Aorta (tissue), 5 donors: ENCODE results near the gene VSIG1. TPM values are rescaled to one million over a fixed set of nuclear protein-coding genes. Genes with fewer than 3 reads are reported as not detected.

ENCODE experiments used
- ATAC-seq: fragments of 200-7000 bp; cut with Tn5 transposase; one replicate; pipeline ENCODE4 v1.9.1; 2022; ENCODE audit warnings: moderate library complexity; ENCODE audit not compliant: low FRiP score
- DNase-seq, 2 donors: peaks; one replicate each; pipeline ENCODE4 v3.0.0-alpha.2; 2020
- H3K27ac ChIP-seq, 2 donors: one replicate each; pipeline ENCODE4 v1.5.1; 2013; ENCODE audit warnings: low read length in 2 of 2, mild to moderate bottlenecking in 2 of 2, moderate library complexity in 2 of 2, control low read depth in 1 of 2, inconsistent platforms in 1 of 2, low read depth in 1 of 2
- H3K27me3 ChIP-seq, 2 donors: one replicate each; pipeline ENCODE4 v1.6.1; 2013; ENCODE audit warnings: control low read depth in 1 of 2, low read length in 1 of 2, mild to moderate bottlenecking in 1 of 2, moderate library complexity in 1 of 2; ENCODE audit not compliant: insufficient read depth in 2 of 2, control insufficient read depth in 1 of 2
- H3K36me3 ChIP-seq, 2 donors: one replicate each; pipeline ENCODE4 v1.6.1; 2013; ENCODE audit warnings: control low read depth in 1 of 2, low read length in 1 of 2, mild to moderate bottlenecking in 1 of 2; ENCODE audit not compliant: insufficient read depth in 2 of 2, control insufficient read depth in 1 of 2
- H3K4me1 ChIP-seq, 2 donors: one replicate each; pipeline ENCODE4 v1.6.1; 2013; ENCODE audit warnings: low read length in 2 of 2, control low read depth in 1 of 2, mild to moderate bottlenecking in 1 of 2, moderate library complexity in 1 of 2; ENCODE audit not compliant: insufficient read depth in 2 of 2, control insufficient read depth in 1 of 2
- H3K4me3 ChIP-seq, 2 donors: one replicate each; pipeline ENCODE4 v1.5.1; 2013; ENCODE audit warnings: low read length in 2 of 2, control low read depth in 1 of 2, mild to moderate bottlenecking in 1 of 2
- H3K9me3 ChIP-seq: one replicate; pipeline ENCODE4 v1.6.1; 2013; ENCODE audit warnings: mild to moderate bottlenecking, low read length; ENCODE audit not compliant: control insufficient read depth
- WGBS, 2 donors: extraction: QIAGEN DNeasy Blood & Tissue Kit; methylation state at CpG; one replicate each; pipeline ENCODE4 v1.1.7; 2013; 5-methylcytosine and 5-hydroxymethylcytosine counted together
- intact Hi-C, 2 donors: fragments of 100-400 bp; cut with DNase I; formaldehyde crosslinking; loops; one replicate each; pipeline versions ENCODE4 v1.14.2 to v1.15.0; 2022
- polyA plus RNA-seq, 2 donors: library from polyadenylated mRNA; stranded (reverse); fragments of 200-250 nt; gene quantifications; one replicate each; pipeline ENCODE4 v1.2.3, GENCODE V29; 2013
- total RNA-seq, 2 donors: library from RNA; stranded (reverse); fragmentation: NEBNext Ultra II Directional; extraction: Animal tissue kit (Norgen Biotek cat#: 25700); gene quantifications; one replicate each; pipeline ENCODE4 v1.2.1, GENCODE V29; 2021
- donor health status: healthy with polysubstance abuse.
- donor health status: Bipolar disorder and iron deficiency.
- donor health status: DM: no; HTN: no; CAD: no.
- donor health status: DM: no; HTN: no; CAD: no.
- donor health status: DM: yes; HTN: yes; CAD: no.

VSIG1 gene
- total and polyA plus RNA-seq, 4 donors: not detected

DNA sequence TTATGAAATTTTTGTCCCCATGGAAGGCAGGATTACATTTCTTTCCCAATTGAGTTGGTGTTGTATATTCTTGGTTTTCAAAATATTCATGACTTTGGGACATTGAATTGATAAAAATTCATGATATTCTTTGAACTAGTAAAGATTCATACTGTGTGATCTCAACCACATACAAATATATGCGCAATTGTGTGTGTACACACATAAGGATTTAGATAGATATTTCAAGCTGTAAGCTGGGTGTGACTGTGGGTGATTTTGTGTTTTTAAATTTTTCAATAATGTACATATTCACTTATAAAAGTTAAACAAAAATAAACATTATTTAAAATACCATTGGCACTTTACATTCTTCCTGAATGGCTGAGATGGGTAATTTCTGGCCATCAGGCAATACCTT lies 19.5 kb upstream of the VSIG1 start:
- H3K4me1 ChIP-seq: no peaks in the 10 kb centered on the region
- H3K27me3 ChIP-seq: no peaks in the 10 kb centered on the region
- H3K4me3 ChIP-seq: no peak overlapping the region
- intact Hi-C loops: no loop called here
- ATAC-seq: no peak
- H3K9me3 ChIP-seq: no peaks in the 10 kb centered on the region
- no peak for DNase-seq
- 89 to 100% methylated on average over 1 of the region's 1 CpG for WGBS, 2 donors
- H3K27ac ChIP-seq: no peak overlapping the region
- H3K36me3 ChIP-seq: no peaks in the 10 kb centered on the region

- no peak overlapping the region for H3K27ac ChIP-seq
- H3K4me1 ChIP-seq: no peaks in the 10 kb centered on the region
- WGBS, 2 donors: 54 to 58% methylated on average over 2 of the region's 2 CpGs
- no peaks in the 10 kb centered on the region for H3K27me3 ChIP-seq
- intact Hi-C loops: no loop called here
- ATAC-seq (no peak), DNase-seq (no peak)
- H3K36me3 ChIP-seq: no peaks in the 10 kb centered on the region
- H3K4me3 ChIP-seq: no peak overlapping the region
- H3K9me3 ChIP-seq: no peaks in the 10 kb centered on the region
Observed at GRCh38 chrX:108025954-108026600, 18.8 kb upstream of the VSIG1 start.

- Histone ChIP-seq H3K4me3 (no peak overlapping the region), H3K9me3 (no peaks in the 10 kb centered on the region), H3K4me1 (no peaks in the 10 kb centered on the region), H3K27me3 (no peaks in the 10 kb centered on the region), H3K36me3 (no peaks in the 10 kb centered on the region), H3K27ac (no peak overlapping the region)
- WGBS, 2 donors: 35 to 59% methylated on average over 1 of the region's 1 CpG
- DNase-seq (no peak), ATAC-seq (no peak)
- intact Hi-C loops: no loop called here
Observed at GRCh38 chrX:108028854-108029253, 16.0 kb upstream of the VSIG1 start.

- H3K4me3 ChIP-seq: no peak overlapping the region
- H3K27me3 ChIP-seq: no peaks in the 10 kb centered on the region
- intact Hi-C loops: no loop called here
- WGBS, 2 donors: 72 to 87% methylated on average over 5 of the region's 5 CpGs
- H3K27ac ChIP-seq: no peak overlapping the region
- ATAC-seq (no peak), DNase-seq (no peak)
- no peaks in the 10 kb centered on the region for H3K4me1 ChIP-seq
- H3K36me3 ChIP-seq: no peaks in the 10 kb centered on the region
- no peaks in the 10 kb centered on the region for H3K9me3 ChIP-seq
Observed at GRCh38 chrX:108029928-108030711, 14.7 kb upstream of the VSIG1 start.

GRCh38 chrX:108032944-108033343 lies 11.9 kb upstream of the VSIG1 start:
- no peak for DNase-seq
- Histone ChIP-seq H3K27ac (no peak overlapping the region), H3K36me3 (no peaks in the 10 kb centered on the region), H3K4me3 (no peak overlapping the region), H3K27me3 (no peaks in the 10 kb centered on the region), H3K9me3 (no peaks in the 10 kb centered on the region), H3K4me1 (no peaks in the 10 kb centered on the region)
- ATAC-seq: no peak
- 82 to 93% methylated on average over 5 of the region's 5 CpGs for WGBS, 2 donors
- intact Hi-C loops: no loop called here

DNA sequence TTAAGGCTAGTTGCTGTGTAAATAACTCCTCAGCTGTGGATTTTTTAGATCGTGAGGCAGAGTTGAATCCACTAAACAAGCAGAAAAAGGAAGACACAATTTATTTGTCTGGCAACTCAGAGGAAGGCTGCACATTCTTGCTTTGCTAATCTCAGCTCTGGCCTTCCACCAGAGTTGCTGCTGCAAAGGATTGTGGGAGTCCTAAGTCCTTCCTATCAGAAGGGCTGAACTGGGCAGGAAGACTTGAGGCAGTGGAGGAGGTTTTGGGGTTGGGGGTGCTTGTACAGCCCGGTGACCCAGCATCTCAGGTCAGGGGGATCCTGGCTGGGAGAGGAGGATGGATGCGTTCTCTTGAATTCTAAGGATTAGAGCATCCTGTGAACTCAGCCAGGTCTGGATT lies 11.0 kb upstream of the VSIG1 start:
- no peaks in the 10 kb centered on the region for H3K9me3 ChIP-seq
- no peak overlapping the region for H3K4me3 ChIP-seq
- H3K36me3 ChIP-seq: no peaks in the 10 kb centered on the region
- no peak overlapping the region for H3K27ac ChIP-seq
- intact Hi-C loops: no loop called here
- ATAC-seq: no peak
- 50 to 53% methylated on average over 3 of the region's 3 CpGs for WGBS, 2 donors
- no peaks in the 10 kb centered on the region for H3K27me3 ChIP-seq
- no peak for DNase-seq
- no peaks in the 10 kb centered on the region for H3K4me1 ChIP-seq

- Histone ChIP-seq H3K27me3 (no peaks in the 10 kb centered on the region), H3K9me3 (no peaks in the 10 kb centered on the region), H3K27ac (no peak overlapping the region), H3K36me3 (no peaks in the 10 kb centered on the region), H3K4me3 (no peak overlapping the region), H3K4me1 (no peaks in the 10 kb centered on the region)
- WGBS, 2 donors: 72 to 94% methylated on average over 3 of the region's 3 CpGs
- DNase-seq (no peak), ATAC-seq (no peak)
- intact Hi-C loops: no loop called here
Observed at GRCh38 chrX:108034725-108035124, 10.1 kb upstream of the VSIG1 start.

- 46 to 86% methylated on average over 4 of the region's 4 CpGs for WGBS, 2 donors
- no peak overlapping the region for H3K27ac ChIP-seq
- H3K4me1 ChIP-seq: no peaks in the 10 kb centered on the region
- H3K4me3 ChIP-seq: no peak overlapping the region
- intact Hi-C loops: no loop called here
- ATAC-seq (no peak), DNase-seq (no peak)
- H3K36me3 ChIP-seq: no peaks in the 10 kb centered on the region
- no peaks in the 10 kb centered on the region for H3K9me3 ChIP-seq
- H3K27me3 ChIP-seq: no peaks in the 10 kb centered on the region
Observed at GRCh38 chrX:108036298-108036973, 8.4 kb upstream of the VSIG1 start.

- no peak overlapping the region for H3K27ac ChIP-seq
- no peaks in the 10 kb centered on the region for H3K36me3 ChIP-seq
- WGBS, 2 donors: 10 to 25% methylated on average over 1 of the region's 1 CpG
- no peaks in the 10 kb centered on the region for H3K9me3 ChIP-seq
- no peaks in the 10 kb centered on the region for H3K27me3 ChIP-seq
- intact Hi-C loops: no loop called here
- ATAC-seq (no peak), DNase-seq (no peak)
- H3K4me3 ChIP-seq: no peak overlapping the region
- no peaks in the 10 kb centered on the region for H3K4me1 ChIP-seq
Observed at GRCh38 chrX:108049649-108050048, 4.8 kb downstream of the VSIG1 start.
